GM23338 (cell line): ENCODE measurements around the gene GSDME. TPM values are rescaled to one million over a fixed set of nuclear protein-coding genes. Genes with fewer than 3 reads are reported as not detected.

Source experiments
- ATAC-seq: fragments of 200-7000 bp; cut with Tn5 transposase; 3 replicates; pipeline ENCODE4 v1.9.1; 2020
- DNase-seq: peaks from one replicate; pipeline ENCODE4 v3.0.0-alpha.2; 2015; ENCODE audit warnings: low spot score
- H2AFZ ChIP-seq: fragments of 200-600 bp; sonication (generic); 2 replicates; pipeline ENCODE4 v1.8.0; 2016; ENCODE audit warnings: antibody characterized with exemption, mild to moderate bottlenecking, moderate library complexity
- H3F3A ChIP-seq: fragments of 200-600 bp; sonication (generic); replicated peaks from 2 replicates; pipeline ENCODE4 v1.8.0; 2017; ENCODE audit warnings: antibody characterized with exemption, mixed run types, low read depth
- H3K27ac ChIP-seq: fragments of 200-600 bp; sonication (generic); 2 replicates; pipeline ENCODE4 v1.6.1; 2016; ENCODE audit warnings: low read depth
- H3K27me3 ChIP-seq: fragments of 200-600 bp; sonication (generic); 2 replicates; pipeline ENCODE4 v1.8.0; 2016; ENCODE audit warnings: mild to moderate bottlenecking, mixed run types, moderate library complexity; ENCODE audit not compliant: insufficient read depth
- H3K36me3 ChIP-seq: fragments of 200-600 bp; sonication (generic); 2 replicates; pipeline ENCODE4 v1.8.0; 2016; ENCODE audit warnings: mild to moderate bottlenecking; ENCODE audit not compliant: insufficient read depth
- H3K4me1 ChIP-seq: fragments of 200-600 bp; sonication (generic); 2 replicates; pipeline ENCODE4 v1.8.0; 2016; ENCODE audit warnings: mild to moderate bottlenecking, moderate library complexity; ENCODE audit not compliant: insufficient read depth
- H3K4me2 ChIP-seq: fragments of 200-600 bp; sonication (generic); 2 replicates; pipeline ENCODE4 v1.7.1; 2017; ENCODE audit warnings: mixed run types
- H3K4me3 ChIP-seq: fragments of 200-600 bp; sonication (generic); 2 replicates; pipeline ENCODE4 v1.6.1; 2016; ENCODE audit warnings: mixed run types
- H3K79me2 ChIP-seq: fragments of 200-600 bp; sonication (generic); replicated peaks from 2 replicates; pipeline ENCODE4 v1.8.0; 2017; ENCODE audit warnings: mild to moderate bottlenecking; ENCODE audit not compliant: insufficient read depth
- H3K9me2 ChIP-seq: fragments of 200-600 bp; sonication (generic); 2 replicates; pipeline ENCODE4 v1.8.0; 2017; ENCODE audit not compliant: insufficient read depth
- H4K20me1 ChIP-seq: fragments of 200-600 bp; sonication (generic); replicated peaks from 2 replicates; pipeline ENCODE4 v1.8.0; 2017; ENCODE audit warnings: mild to moderate bottlenecking; ENCODE audit not compliant: insufficient read depth
- H3K27ac Mint-ChIP-seq: 2 replicates; pipeline ENCODE4 v1.8.0; 2020; ENCODE audit warnings: inconsistent platforms, mild to moderate bottlenecking, moderate library complexity, mixed read lengths
- H3K27me3 Mint-ChIP-seq: 3 replicates; pipeline ENCODE4 v1.8.0; 2022; ENCODE audit warnings: low read depth, mild to moderate bottlenecking, moderate library complexity, mixed read lengths, inconsistent platforms; ENCODE audit not compliant: insufficient read depth, poor library complexity
- H3K36me3 Mint-ChIP-seq: 3 replicates; pipeline ENCODE4 v1.8.0; 2021; ENCODE audit warnings: low read depth, mild to moderate bottlenecking, inconsistent platforms, moderate library complexity, mixed read lengths
- H3K4me1 Mint-ChIP-seq: 3 replicates; pipeline ENCODE4 v1.8.0; 2020; ENCODE audit warnings: mild to moderate bottlenecking, inconsistent platforms, mixed read lengths
- H3K4me3 Mint-ChIP-seq: 3 replicates; pipeline ENCODE4 v1.8.0; 2021; ENCODE audit warnings: moderate library complexity, mild to moderate bottlenecking, inconsistent platforms, mixed read lengths
- H3K9me3 Mint-ChIP-seq: 3 replicates; pipeline ENCODE4 v1.8.0; 2020; ENCODE audit warnings: moderate library complexity, mild to moderate bottlenecking, inconsistent platforms, mixed read lengths
- CREB1 ChIP-seq: fragments of 250-450 bp; sonication (Bioruptor Pico); IDR thresholded peaks from 2 replicates; pipeline ENCODE4 v1.5.0; 2020; ENCODE audit warnings: low read depth, mild to moderate bottlenecking, moderate library complexity
- ETS1 ChIP-seq: IDR thresholded peaks from 2 replicates; pipeline ENCODE4 v1.6.1; 2016; ENCODE audit warnings: antibody characterized with exemption
- EZH2 ChIP-seq: fragments of 200-600 bp; sonication (generic); IDR thresholded peaks from one replicate; pipeline ENCODE4 v1.8.0; 2017; ENCODE audit warnings: antibody characterized with exemption, mild to moderate bottlenecking, low read depth; ENCODE audit not compliant: unreplicated experiment
- EZH2phosphoT487 ChIP-seq: fragments of 200-600 bp; sonication (generic); IDR thresholded peaks from one replicate; pipeline ENCODE4 v1.8.1; 2018; ENCODE audit warnings: antibody characterized with exemption; ENCODE audit not compliant: unreplicated experiment
- JUNB ChIP-seq: IDR thresholded peaks from one replicate; pipeline ENCODE4 v1.6.1; 2016; ENCODE audit warnings: antibody characterized with exemption; ENCODE audit not compliant: unreplicated experiment
- POLR2AphosphoS5 ChIP-seq: IDR thresholded peaks from 2 replicates; pipeline ENCODE4 v1.6.1; 2016; ENCODE audit warnings: antibody characterized with exemption, low read depth
- STAT1 ChIP-seq: IDR thresholded peaks from one replicate; pipeline ENCODE4 v1.6.1; 2016; ENCODE audit warnings: antibody characterized with exemption; ENCODE audit not compliant: unreplicated experiment
- ZNF114 ChIP-seq: fragments of 250-450 bp; sonication (Bioruptor Pico); IDR thresholded peaks from 2 replicates; pipeline ENCODE4 v1.5.0; 2020; ENCODE audit warnings: mild to moderate bottlenecking, moderate library complexity
- ZNF331 ChIP-seq: fragments of 250-450 bp; sonication (Bioruptor Pico); IDR thresholded peaks from 2 replicates; pipeline ENCODE4 v1.5.0; 2020; ENCODE audit warnings: low read depth, mild to moderate bottlenecking, moderate library complexity
- ZNF462 ChIP-seq: fragments of 250-450 bp; sonication (Bioruptor Pico); IDR thresholded peaks from 2 replicates; pipeline ENCODE4 v1.5.0; 2020; ENCODE audit warnings: mild to moderate bottlenecking, moderate library complexity
- polyA plus RNA-seq: library from polyadenylated mRNA; unstranded; fragments of >200 nt; fragmentation: Nextera tagmentation; extraction: Ambion mirVana; gene quantifications from 2 replicates; pipeline ENCODE4 v1.2.1, GENCODE V29; 2016
- total RNA-seq: library from RNA; depleted of rRNA; stranded (reverse); fragments of >200 nt; shearing (Covaris generic); gene quantifications from 2 replicates; pipeline ENCODE4 v1.2.3, GENCODE V29; 2014

GSDME gene
- total and polyA plus RNA-seq, 2 experiments from 2014 or later: 8.3 to 8.5 TPM

GRCh38 chr7:24727154-24728120, 29.8 kb downstream of the GSDME start:
- Mint-ChIP-seq H3K27ac (peak overlapping the region; percentile 23; the same call in 1 of the 2 replicates), H3K9me3 (peaks cover 19% of the 10 kb centered on the region), H3K36me3 (peaks cover 23% of the 10 kb centered on the region), H3K27me3 (peaks cover 21% of the 10 kb centered on the region), H3K4me1 (peaks cover 41% of the 10 kb centered on the region), H3K4me3 (no peak overlapping the region; the same call in 2 of the 3 replicates)
- no peaks in the 10 kb centered on the region for H3K27me3 ChIP-seq
- peaks cover 37% of the 10 kb centered on the region for H3K4me1 ChIP-seq
- DNase-seq (no peak), ATAC-seq (no peak)
- no peaks in the 10 kb centered on the region for H3K79me2 ChIP-seq
- TF ChIP-seq EZH2: no peak
- no peak for TF ChIP-seq POLR2AphosphoS5
- TF ChIP-seq EZH2phosphoT487: no peak
- TF ChIP-seq JUNB: no peak
- no peak for TF ChIP-seq ZNF114 (CRISPR knock-in tag)
- TF ChIP-seq ZNF331 (CRISPR knock-in tag): no peak
- no peak for TF ChIP-seq ETS1
- no peak for TF ChIP-seq CREB1 (CRISPR knock-in tag)
- TF ChIP-seq STAT1: no peak
- peak overlapping the region; percentile 89 for H3K27ac ChIP-seq
- no peak overlapping the region for H2AFZ ChIP-seq
- peak overlapping the region; percentile 51; the same call in 1 of the 2 replicates for H3K4me2 ChIP-seq
- H3K9me2 ChIP-seq: peaks cover 6% of the 10 kb centered on the region; the same call in 1 of the 2 replicates
- peaks cover 29% of the 10 kb centered on the region for H3F3A ChIP-seq
- H3K36me3 ChIP-seq: no peaks in the 10 kb centered on the region
- H3K4me3 ChIP-seq: no peak overlapping the region
- H4K20me1 ChIP-seq: no peaks in the 10 kb centered on the region

DNA sequence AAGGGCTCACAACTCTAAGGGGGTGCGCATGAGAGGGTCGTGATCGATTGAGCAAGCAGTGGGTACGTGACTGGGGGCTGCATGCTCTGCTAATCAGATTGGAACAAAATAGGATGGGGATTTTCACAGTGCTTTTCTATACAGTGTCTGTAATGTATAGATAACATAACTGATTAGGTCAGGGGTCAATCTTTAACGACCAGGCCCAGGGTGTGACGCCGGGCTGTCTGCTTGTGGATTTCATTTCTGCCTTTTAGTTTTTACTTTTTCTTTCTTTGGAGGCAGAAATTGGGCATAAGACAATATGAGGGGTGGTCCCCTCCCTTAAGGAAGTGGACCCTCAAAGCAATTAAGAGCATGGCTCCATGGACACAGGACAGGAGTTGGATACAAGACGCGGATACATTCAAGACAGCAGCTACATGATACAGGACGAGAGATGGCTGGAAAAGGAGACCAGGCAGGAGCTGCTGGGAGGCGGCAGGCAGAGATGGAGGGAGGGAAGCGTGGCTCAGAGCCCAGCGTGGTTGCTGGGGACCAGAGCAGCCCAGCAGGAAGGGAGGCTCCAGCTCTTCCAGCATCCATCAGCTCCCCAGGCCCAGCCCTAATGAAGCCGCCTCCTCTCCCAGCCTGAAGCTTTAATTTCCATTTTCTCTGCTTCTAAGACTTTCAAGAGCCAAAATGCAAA, 31.6 kb downstream of the GSDME start:
- DNase-seq: no peak
- Mint-ChIP-seq H3K27ac (peak overlapping the region; percentile 55), H3K9me3 (peaks cover 10% of the 10 kb centered on the region), H3K4me1 (peaks cover 57% of the 10 kb centered on the region), H3K4me3 (peak overlapping the region; percentile 3; the same call in 1 of the 3 replicates), H3K27me3 (peaks cover 20% of the 10 kb centered on the region), H3K36me3 (peaks cover 12% of the 10 kb centered on the region)
- Histone ChIP-seq H3K79me2 (no peaks in the 10 kb centered on the region), H3K4me2 (peak overlapping the region; percentile 59; the same call in 1 of the 2 replicates), H3K27me3 (no peaks in the 10 kb centered on the region), H4K20me1 (no peaks in the 10 kb centered on the region), H2AFZ (no peak overlapping the region), H3K36me3 (no peaks in the 10 kb centered on the region), H3K9me2 (peaks cover 6% of the 10 kb centered on the region; the same call in 1 of the 2 replicates), H3F3A (peaks cover 30% of the 10 kb centered on the region), H3K4me3 (no peak overlapping the region), H3K4me1 (peaks cover 47% of the 10 kb centered on the region), H3K27ac (peak overlapping the region; percentile 92)
- ATAC-seq: peak; percentile 78
- TF ChIP-seq POLR2AphosphoS5 (no peak), ZNF462 (no peak), CREB1 (CRISPR knock-in tag) (no peak), EZH2phosphoT487 (no peak), ZNF114 (CRISPR knock-in tag) (no peak), ETS1 (no peak)
